HG03520 (cell line): ENCODE results near the gene RNF6.

Source experiments
- ATAC-seq: cut with Tn5 transposase; IDR thresholded peaks from one replicate; pipeline ENCODE4 v1.9.1; 2021; ENCODE audit warnings: mild to moderate bottlenecking, moderate library complexity; ENCODE audit not compliant: unreplicated experiment

RNF6 gene

GRCh38 chr13:26168237-26168814 lies 53.8 kb downstream of the RNF6 start:
- ATAC-seq = no peak

DNA sequence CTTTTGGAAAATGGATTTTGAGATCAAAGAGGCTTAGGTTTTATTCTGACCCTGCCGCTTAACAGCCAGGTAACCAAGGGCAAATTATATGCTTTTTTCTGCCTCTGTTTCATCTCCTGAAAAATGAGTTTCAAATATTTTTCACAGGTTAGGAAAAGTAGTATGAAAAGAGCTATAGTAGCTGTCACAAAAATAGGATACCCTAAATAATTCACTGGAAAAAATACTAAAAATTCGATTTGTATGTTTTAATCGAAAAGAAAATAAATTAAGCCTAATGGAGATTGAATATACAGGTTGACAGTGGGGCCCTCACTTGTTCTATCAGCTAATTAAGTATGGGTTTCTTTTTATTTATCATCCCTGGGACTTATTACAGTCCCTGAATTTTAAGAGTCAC lies 58.3 kb downstream of the RNF6 start:
- no peak for ATAC-seq
